T-helper 1 cell treated with Interleukin-12 subunit alpha and Interleukin-12 subunit beta and Interleukin-4 antibody, amounts not matched to agents 30 μg/mL and 1 μg/mL, for 36 hours (primary cell): ENCODE data around the gene POU3F1.
"Not testable (repeated sequence)": the region's sequence is repeated elsewhere in the genome, so short reads cannot be mapped to it uniquely, and the experiment has no call there.

Experiments used
- H3K27ac Mint-ChIP-seq: one replicate; pipeline ENCODE4 v1.8.0; 2021; ENCODE audit warnings: mild to moderate bottlenecking, mixed read lengths
- H3K27me3 Mint-ChIP-seq: one replicate; pipeline ENCODE4 v1.8.0; 2021; ENCODE audit warnings: low read depth, mixed read lengths
- H3K36me3 Mint-ChIP-seq: one replicate; pipeline ENCODE4 v1.8.0; 2021; ENCODE audit warnings: low read depth, mixed read lengths
- H3K4me1 Mint-ChIP-seq: one replicate; pipeline ENCODE4 v1.8.0; 2021; ENCODE audit warnings: low read depth, mixed read lengths
- H3K4me3 Mint-ChIP-seq: one replicate; pipeline ENCODE4 v1.8.0; 2021; ENCODE audit warnings: mild to moderate bottlenecking, moderate library complexity, mixed read lengths
- H3K9me3 Mint-ChIP-seq: one replicate; pipeline ENCODE4 v1.8.0; 2021; ENCODE audit warnings: mixed read lengths

Gene POU3F1

DNA sequence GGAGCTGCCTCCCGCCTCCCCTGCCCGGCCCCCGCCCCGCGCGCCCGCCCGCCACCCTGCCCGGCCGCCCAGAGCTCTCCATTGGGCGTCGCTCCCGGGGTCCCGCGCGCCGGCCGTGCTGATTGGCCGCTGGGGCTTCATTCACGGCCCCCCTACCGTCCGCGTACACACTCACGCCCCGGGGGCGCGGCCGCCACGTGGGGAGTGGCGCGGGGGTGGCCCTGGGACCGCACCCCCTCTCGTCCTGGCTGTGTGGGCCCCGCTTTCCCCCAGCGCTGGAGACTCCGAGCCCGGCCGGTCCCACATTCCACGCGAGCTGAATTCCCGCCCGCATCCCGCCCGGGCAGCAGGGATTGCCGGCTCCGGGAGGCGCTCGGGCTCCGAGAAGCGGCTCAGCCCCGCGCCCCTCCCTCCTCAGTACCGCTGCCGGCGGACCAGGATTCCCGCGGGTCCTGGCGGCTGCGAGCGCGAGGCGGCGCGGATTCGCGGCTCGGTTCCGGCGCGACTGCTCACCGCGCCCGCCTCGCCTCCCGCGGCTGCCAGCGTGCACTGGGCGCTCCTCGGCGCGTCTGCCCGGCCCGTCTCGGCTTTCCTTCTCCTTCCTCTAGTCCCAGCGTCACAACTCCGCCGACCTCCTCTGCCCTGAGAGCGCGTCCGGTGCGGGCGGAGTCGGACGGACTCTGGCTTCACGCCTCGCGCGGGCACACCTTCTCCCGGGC is 450 bp upstream of the POU3F1 start:
- Mint-ChIP-seq H3K36me3 (no peaks in the 10 kb centered on the region), H3K27me3 (peaks cover 55% of the 10 kb centered on the region), H3K4me1 (no peaks in the 10 kb centered on the region), H3K9me3 (no peaks in the 10 kb centered on the region), H3K4me3 (peak overlapping the region; percentile 70), H3K27ac (no peak overlapping the region)

DNA sequence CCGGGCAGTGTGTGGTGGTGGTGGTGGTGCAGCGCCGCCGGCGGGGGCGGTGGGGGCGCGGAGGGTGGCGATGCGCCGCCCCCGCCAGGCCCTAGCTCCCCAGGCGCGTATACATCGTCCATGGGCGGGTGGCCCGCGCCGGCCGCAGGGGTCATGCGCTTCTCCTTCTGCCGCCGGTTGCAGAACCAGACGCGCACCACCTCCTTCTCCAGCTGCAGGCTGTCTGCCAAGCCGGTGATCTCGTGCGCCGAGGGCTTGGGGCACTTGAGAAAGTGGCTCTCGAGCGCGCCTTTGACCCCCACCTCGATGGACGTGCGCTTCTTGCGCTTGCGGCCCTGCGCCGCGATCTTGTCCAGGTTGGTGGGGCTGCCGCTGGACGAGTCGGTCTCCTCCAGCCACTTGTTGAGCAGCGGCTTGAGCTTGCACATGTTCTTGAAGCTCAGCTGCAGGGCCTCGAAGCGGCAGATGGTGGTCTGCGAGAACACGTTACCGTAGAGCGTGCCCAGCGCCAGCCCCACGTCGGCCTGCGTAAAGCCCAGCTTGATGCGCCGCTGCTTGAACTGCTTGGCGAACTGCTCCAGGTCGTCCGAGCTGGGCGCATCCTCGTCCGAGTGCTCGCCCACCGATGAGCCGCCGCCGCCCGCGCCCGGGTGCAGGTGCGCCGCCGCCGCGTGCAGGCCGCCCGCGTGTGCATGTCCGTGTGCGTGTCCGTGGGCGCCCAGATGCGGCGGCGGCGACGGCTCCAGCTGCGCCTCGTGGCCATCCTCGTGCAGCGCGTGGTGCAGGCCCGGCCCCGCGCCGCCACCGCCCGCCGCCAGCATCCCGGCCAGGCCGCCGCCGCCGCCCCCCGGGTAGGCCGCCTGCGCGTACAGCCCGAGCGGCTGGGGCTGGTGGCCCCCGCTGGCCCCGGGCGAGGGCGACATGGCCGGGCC is 926 bp downstream of the POU3F1 start:
- Mint-ChIP-seq H3K9me3 (no peaks in the 10 kb centered on the region), H3K27me3 (peaks cover 68% of the 10 kb centered on the region), H3K4me3 (no peak overlapping the region), H3K27ac (no peak overlapping the region), H3K36me3 (no peaks in the 10 kb centered on the region), H3K4me1 (no peaks in the 10 kb centered on the region)

DNA sequence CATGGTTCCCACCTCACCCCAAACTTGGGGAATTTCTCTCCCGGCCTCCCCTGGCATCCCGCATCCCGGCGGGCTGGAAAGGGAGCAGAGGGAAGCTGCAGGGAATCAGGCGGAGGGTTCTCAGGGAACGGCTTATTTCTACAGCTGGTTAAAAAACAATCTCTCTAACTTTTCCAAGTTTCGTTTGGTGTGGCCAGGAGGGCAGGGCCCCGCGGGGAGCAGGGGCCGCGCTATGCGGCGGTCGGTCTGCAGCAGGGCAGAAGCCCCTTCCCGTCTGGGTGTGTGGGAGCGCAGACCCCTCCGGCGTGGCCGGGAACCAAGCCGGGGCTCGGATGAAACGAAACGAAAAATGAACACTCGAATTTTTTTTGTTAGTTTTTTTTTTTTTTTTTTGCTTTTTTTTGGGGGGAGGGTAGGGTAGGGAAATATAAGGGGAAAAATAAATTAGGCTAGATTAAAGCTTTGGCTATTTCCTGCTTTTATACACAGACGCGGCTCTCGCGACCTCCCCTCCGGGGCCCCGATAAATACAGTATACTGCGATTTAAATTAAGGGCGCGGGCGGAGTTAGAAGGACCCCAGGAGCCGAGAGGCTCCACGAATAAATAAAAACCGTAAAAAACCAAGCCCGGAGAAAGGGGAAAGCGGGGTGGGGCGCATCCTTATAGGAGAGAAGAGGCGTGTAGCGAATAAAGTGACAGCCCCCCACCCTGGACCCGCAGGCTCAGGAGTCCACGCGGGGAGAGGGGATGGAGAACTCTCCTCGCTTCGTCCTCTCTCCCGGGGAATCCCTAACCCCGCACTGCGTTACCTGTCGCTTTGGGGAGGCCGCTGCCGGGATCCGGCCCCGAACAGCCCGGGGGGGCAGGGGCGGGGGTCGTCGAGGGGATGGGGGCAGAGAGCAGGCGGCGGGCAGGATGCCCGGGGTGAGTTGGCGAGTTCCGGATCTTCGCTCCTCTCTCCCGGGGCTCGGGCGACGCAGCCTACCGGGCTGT is 2.1 kb downstream of the POU3F1 start:
- Mint-ChIP-seq H3K4me1 (no peaks in the 10 kb centered on the region), H3K36me3 (no peaks in the 10 kb centered on the region), H3K9me3 (no peaks in the 10 kb centered on the region), H3K27me3 (peaks cover 75% of the 10 kb centered on the region), H3K27ac (no peak overlapping the region), H3K4me3 (peak overlapping the region; percentile 69)

DNA sequence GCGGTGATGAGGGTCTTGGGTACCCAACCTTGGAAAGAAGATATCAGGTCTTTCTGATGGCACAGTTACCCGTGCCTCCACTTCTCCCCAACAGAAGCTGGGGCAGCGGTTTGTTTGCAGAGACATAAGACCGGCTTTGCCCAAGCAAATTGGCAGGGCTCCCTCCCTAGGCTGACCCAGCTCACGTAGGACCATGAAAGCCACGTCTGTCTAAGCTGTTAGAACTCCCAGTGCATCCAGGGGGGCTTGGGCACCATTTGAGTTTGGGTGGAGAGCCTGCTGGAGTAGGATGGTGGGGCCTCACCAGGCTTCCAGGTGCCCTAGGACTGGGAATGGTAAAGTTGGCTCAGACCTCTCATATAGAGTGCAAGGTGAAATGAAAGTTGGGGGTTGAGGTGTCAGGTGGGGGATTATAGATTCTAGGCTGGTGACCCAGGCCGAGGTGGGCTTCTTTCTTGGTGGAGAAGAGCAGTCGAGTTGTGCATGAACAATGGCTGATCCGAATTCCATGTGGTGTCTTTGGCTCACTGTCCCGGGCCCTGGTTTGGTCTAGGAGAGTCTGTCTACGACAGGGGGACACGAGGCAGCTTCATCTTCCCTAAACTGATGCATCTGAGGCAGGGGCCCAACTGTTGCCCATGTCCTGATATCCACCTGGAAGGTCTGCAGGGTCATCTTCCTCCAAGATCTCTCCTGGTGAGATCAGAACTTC is 3.4 kb downstream of the POU3F1 start:
- H3K4me1 Mint-ChIP-seq = no peaks in the 10 kb centered on the region
- peak overlapping the region; percentile 9 for H3K4me3 Mint-ChIP-seq
- H3K36me3 Mint-ChIP-seq = no peaks in the 10 kb centered on the region
- no peaks in the 10 kb centered on the region for H3K9me3 Mint-ChIP-seq
- H3K27me3 Mint-ChIP-seq = peaks cover 63% of the 10 kb centered on the region
- H3K27ac Mint-ChIP-seq = no peak overlapping the region

DNA sequence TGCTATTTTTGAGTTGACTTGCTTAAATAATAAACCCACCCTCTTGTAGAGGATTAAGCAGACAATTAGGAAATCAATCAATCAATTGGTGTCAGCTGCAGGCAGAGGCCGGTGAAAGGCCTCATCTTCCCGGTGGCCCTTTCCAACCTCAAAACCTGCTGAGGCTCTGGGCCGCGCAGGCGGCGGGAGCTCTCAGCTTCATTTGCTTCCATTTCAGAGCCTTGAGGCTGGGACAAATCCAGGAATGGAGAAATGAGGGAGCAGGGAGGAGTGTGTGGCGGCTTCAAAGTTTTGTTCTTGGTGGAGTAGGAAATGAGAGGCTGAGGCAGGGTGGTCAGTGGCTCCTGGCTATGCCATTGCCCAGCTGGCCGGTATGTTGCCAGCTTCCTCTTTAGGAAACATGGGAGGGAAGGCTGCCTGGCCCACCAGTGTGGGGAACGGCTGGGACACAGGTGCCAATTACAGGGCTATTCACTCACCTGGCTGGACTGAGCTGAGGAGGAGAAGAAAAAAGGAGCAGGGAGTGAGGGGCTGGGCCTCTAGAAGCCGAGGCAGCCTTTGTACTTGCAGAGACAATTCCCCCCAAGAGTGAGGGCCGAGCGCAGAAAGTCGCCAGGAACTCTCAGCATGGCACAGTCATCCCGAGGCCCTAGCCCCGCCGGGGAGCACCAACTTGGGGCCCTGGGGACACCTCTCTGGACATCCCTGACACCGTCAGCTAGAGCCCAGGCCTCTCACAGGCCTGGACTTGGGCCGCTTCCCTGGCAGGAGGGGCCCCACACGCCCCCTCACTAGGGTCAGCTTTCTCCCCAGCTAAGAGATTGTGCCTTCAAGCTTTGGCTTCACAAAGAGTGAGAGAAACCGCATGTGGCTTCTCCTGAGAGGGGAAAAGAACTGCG is 4.4 kb downstream of the POU3F1 start:
- H3K27ac Mint-ChIP-seq = no peak overlapping the region
- H3K9me3 Mint-ChIP-seq = no peaks in the 10 kb centered on the region
- H3K36me3 Mint-ChIP-seq = no peaks in the 10 kb centered on the region

DNA sequence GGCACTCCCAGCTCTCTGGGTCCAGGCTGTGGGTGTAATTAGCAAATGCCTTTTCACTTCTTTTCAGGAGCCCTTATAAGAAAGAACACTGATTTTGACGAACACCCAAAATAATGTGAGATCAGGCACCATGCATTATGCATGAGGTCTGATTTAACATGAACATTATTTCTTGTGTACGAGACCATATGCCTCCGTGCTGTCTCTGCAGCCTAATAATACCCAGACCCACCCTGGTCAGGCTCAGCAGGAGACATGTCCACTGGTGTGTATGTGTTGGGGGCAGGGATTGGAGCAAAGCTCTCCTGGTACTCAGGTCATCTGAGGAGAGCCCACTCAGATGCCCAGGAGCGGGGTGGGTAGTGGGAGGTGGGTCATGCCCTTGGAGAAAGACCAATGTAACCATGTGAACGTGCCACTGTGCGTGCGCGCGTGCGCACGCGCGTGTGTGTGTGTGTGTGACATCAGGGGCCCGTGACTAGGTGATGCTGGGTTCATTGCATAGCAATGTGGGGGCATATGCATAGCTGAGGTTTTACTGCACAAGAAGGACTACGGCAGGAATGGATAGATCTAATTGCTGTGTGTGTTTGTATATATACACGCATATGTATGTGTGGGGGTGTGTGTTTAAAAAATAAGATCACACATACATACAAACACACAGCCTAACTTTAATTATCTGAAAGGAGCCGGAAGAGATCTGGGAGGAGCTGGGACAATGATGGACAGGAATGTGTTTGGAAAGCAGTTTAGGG is 7.1 kb downstream of the POU3F1 start:
- Mint-ChIP-seq H3K4me3 (no peak overlapping the region), H3K27me3 (peaks cover 45% of the 10 kb centered on the region), H3K9me3 (no peaks in the 10 kb centered on the region), H3K36me3 (no peaks in the 10 kb centered on the region), H3K27ac (no peak overlapping the region), H3K4me1 (no peaks in the 10 kb centered on the region)

More for the DNA sequence above, 4.4 kb downstream of the POU3F1 start:
- no peaks in the 10 kb centered on the region for H3K4me1 Mint-ChIP-seq
- H3K4me3 Mint-ChIP-seq = no peak overlapping the region
- H3K27me3 Mint-ChIP-seq = peaks cover 53% of the 10 kb centered on the region

DNA sequence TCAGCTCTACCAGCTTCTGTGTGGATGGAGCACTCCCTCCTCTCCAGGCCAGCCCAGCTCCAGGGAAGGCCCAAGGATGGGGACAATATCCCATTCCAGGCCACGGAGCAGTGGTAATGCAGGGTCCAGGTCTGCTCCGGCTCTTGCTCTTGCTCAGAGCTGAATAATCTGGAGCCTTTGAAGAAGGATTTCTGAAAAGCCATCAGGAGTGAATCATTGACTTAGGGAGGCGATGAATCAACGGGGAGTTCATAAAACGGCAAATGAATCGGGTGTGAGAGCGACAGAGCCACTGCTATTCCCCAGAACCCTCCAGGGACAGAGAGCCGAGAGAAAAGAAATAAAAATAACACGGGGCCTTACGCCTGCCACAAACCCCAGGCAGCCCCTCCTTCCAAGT is 7.7 kb downstream of the POU3F1 start:
- no peaks in the 10 kb centered on the region for H3K9me3 Mint-ChIP-seq
- no peak overlapping the region for H3K27ac Mint-ChIP-seq
- no peaks in the 10 kb centered on the region for H3K36me3 Mint-ChIP-seq
- no peak overlapping the region for H3K4me3 Mint-ChIP-seq
- no peaks in the 10 kb centered on the region for H3K4me1 Mint-ChIP-seq
- H3K27me3 Mint-ChIP-seq = peaks cover 40% of the 10 kb centered on the region

DNA sequence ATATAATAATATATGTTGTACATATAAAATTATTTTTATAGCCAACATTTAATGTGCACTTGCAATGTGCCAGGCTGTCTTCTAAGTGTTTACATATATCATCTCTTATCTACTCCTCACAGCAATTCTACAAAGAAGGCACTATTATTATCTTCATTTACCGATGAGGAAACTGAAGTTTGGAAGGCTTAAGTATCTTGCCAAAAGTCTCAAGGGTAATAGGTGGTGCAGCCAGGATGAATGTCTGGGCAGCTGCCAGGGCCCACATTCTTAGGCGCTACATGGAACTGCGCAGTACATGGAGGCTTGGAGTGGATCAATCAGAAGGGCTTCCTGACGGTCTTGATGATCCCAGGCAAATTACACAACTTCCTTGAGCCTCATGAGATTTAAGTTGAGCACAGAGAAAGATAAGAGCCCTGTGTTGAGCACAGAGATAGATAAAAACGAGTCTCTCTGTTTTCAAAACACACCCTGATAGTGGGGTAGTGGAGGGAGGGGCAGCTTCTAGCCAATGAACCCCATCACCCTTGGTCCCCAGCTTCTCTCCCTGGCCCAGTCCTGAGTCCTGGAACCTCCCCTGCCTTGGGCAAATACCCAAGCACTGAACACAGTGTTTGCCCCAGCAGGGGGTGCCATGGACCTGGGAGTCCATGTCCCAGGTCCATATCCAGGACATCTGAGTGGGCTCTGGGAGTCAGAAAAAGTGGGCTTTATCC is 9.2 kb downstream of the POU3F1 start:
- no peak overlapping the region for H3K27ac Mint-ChIP-seq
- H3K4me3 Mint-ChIP-seq = no peak overlapping the region
- no peaks in the 10 kb centered on the region for H3K4me1 Mint-ChIP-seq
- H3K36me3 Mint-ChIP-seq = no peaks in the 10 kb centered on the region
- no peaks in the 10 kb centered on the region for H3K9me3 Mint-ChIP-seq
- peaks cover 25% of the 10 kb centered on the region for H3K27me3 Mint-ChIP-seq

DNA sequence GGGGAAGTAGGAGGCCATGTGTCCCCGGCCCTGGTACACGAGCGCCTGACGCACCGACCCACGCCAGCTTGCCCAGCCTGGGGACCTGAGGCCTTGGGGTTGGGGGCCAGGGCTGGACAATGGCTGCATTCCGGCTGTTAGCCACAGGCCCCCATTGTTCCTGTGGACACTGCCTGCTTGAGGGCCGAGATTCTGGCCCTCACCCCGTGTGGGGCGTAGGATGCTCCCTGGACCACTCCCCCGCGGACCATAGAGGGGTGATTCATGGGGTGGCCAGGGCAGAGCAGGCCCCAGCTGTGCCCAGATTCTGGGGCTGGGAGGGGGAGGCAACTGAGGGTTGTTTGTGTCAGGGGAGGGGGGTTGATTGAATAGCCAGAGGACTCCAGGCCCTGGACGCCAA is 11.7 kb downstream of the POU3F1 start:
- Mint-ChIP-seq H3K4me1 (peaks cover 10% of the 10 kb centered on the region), H3K9me3 (no peaks in the 10 kb centered on the region), H3K27ac (no peak overlapping the region), H3K36me3 (no peaks in the 10 kb centered on the region), H3K4me3 (no peak overlapping the region), H3K27me3 (peaks cover 3% of the 10 kb centered on the region)

DNA sequence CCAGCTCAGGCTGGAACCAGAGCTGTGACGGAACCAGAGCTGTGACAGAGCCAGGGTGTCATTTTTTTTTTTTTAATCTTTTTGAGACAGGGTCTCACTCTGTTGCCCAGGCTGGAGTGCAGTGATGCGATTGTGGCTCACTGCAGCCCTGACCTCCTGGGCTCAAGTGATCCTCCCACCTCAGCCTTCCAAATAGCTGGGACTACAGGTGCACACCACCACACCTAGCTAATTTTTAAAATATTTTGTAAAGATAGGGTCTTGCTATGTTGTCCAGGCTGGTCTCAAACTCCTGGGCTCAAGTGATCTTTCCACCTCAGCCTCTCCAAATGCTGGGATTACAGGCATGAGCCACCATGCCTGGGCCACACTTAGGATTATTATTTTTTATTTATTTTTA is 13.6 kb downstream of the POU3F1 start:
- H3K4me3 Mint-ChIP-seq, H3K27me3 Mint-ChIP-seq, H3K27ac Mint-ChIP-seq, H3K36me3 Mint-ChIP-seq, H3K9me3 Mint-ChIP-seq: not testable (repeated sequence)
- peaks cover 23% of the 10 kb centered on the region for H3K4me1 Mint-ChIP-seq

DNA sequence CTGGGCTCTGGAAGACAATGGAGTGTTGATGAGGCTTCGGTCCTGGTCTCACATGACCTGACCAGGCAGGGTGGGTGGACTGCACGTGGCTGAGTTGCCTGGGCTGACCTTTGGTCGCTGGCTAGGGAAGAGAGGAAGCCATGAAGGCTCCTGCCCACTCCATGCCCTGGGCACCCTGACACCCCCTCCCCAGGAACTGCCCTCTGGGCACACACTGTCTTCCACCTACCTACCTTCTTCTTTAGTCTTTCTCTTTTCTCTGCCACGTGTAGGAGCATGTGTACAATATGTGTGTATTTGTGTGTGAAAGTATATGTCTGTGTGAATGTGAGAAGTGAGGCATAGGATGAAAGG is 15.1 kb downstream of the POU3F1 start:
- Mint-ChIP-seq H3K4me1 (peaks cover 33% of the 10 kb centered on the region), H3K27ac (no peak overlapping the region), H3K4me3 (no peak overlapping the region)

More for the DNA sequence above, 15.1 kb downstream of the POU3F1 start:
- H3K36me3 Mint-ChIP-seq = no peaks in the 10 kb centered on the region
- no peaks in the 10 kb centered on the region for H3K9me3 Mint-ChIP-seq
- H3K27me3 Mint-ChIP-seq = no peaks in the 10 kb centered on the region
